ENCODE measurements around the gene KCNJ9.

The KCNJ9 gene

GRCh38 chr1:160087118-160087662, 5.9 kb downstream of the KCNJ9 start:
- DNase-seq (ENCODE audit: low spot score): no peak

GRCh38 chr1:160089883-160090282, 8.5 kb downstream of the KCNJ9 start:
- no peak for DNase-seq (ENCODE audit: low spot score)

- DNase-seq (ENCODE audit: low spot score): no peak
Measured at GRCh38 chr1:160090760-160091159, 9.4 kb downstream of the KCNJ9 start.

- DNase-seq (ENCODE audit: low spot score): no peak
Measured at GRCh38 chr1:160091666-160092223, 10.4 kb downstream of the KCNJ9 start.

GRCh38 chr1:160092366-160093068, 11.2 kb downstream of the KCNJ9 start:
- no peak for DNase-seq (ENCODE audit: low spot score)

- DNase-seq (ENCODE audit: low spot score): no peak
Measured at GRCh38 chr1:160093069-160093395, 11.7 kb downstream of the KCNJ9 start.

GRCh38 chr1:160093624-160094290, 12.4 kb downstream of the KCNJ9 start:
- DNase-seq (ENCODE audit: low spot score): no peak

- DNase-seq (ENCODE audit: low spot score): no peak
Measured at GRCh38 chr1:160094291-160094625, 12.9 kb downstream of the KCNJ9 start.

GRCh38 chr1:160094806-160095205, 13.5 kb downstream of the KCNJ9 start:
- no peak for DNase-seq (ENCODE audit: low spot score)

GRCh38 chr1:160095382-160096105, 14.2 kb downstream of the KCNJ9 start:
- no peak for DNase-seq (ENCODE audit: low spot score)

- DNase-seq (ENCODE audit: low spot score): no peak
Measured at GRCh38 chr1:160096274-160097116, 15.2 kb downstream of the KCNJ9 start.

GRCh38 chr1:160097151-160097910, 16.0 kb downstream of the KCNJ9 start:
- no peak for DNase-seq (ENCODE audit: low spot score)

GRCh38 chr1:160097911-160098851, 16.8 kb downstream of the KCNJ9 start, which contains the start of gene IGSF8:
IGSF8 (minus strand) TSS chr1:160098619; CDS start chr1:160098472, 147 bp downstream.
- DNase-seq (ENCODE audit: low spot score): no peak

GRCh38 chr1:160098852-160099561, 17.7 kb downstream of the KCNJ9 start:
- peak; percentile 99 for DNase-seq (ENCODE audit: low spot score)

GRCh38 chr1:160099716-160100375, 18.5 kb downstream of the KCNJ9 start:
- no peak for DNase-seq (ENCODE audit: low spot score)

GRCh38 chr1:160101037-160101716, 19.8 kb downstream of the KCNJ9 start:
- peak; percentile 74 for DNase-seq (ENCODE audit: low spot score)

- no peak for DNase-seq (ENCODE audit: low spot score)
Measured at GRCh38 chr1:160101717-160102522, 20.6 kb downstream of the KCNJ9 start.

Data from CD4-positive, alpha-beta T cell treated with Interleukin-6 at 100 ng/mL for 8 hours (primary cell).